Middle frontal gyrus (tissue), 1 donor: ENCODE measurements around the gene RSPH3.

Experiments
- DNase-seq: peaks from one replicate; pipeline ENCODE4 v3.0.0-alpha.2; 2015; ENCODE audit warnings: low spot score; ENCODE audit errors: extremely low spot score

The RSPH3 gene

GRCh38 chr6:158934157-158934556 lies 65.8 kb downstream of the RSPH3 start:
- DNase-seq: no peak

DNA sequence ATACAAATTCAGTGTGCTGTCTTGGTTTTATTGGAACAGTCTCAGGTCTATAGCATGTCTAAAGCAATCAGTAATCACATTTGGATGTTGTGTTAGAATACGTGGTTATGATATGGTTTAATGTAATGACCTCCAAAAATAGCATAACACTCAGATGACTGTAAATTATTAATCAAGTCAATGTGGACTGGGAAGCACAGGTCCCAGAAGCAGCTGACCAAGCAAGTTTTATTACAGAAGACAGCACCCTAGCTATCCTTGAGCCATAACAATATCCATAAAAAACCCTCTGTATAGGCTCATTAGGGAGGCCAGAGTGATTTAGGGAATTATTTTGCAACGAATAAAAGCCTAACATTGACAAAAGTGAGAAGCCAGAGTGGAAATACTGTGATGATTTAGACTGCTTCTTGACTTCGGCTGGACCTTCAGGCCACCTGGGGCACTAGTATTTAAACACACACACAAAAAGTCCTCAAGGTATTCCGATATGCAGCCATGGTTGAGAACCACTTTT lies 66.9 kb downstream of the RSPH3 start:
- DNase-seq: no peak

- no peak for DNase-seq
These were observed 71.9 kb downstream of the RSPH3 start for GRCh38 chr6:158928068-158928467.

DNA sequence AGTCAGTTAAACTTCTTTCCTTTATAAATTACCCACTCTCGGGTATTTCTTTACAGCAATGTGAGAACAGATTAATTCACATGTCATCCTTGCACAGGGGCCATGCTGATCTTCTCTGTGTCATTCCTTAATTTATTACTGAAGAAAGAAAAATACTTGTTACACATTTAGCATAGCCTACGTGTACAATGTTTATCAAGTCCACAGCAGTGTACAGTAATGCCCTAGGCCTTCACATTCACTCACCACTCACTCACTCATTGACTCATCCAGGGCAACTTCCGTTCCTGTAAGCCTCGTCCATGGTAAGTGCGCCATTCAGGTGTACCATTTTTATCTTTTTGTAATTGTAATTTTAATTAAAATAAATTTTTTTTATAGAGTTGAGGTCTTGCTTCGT lies 73.6 kb downstream of the RSPH3 start:
- DNase-seq: no peak

GRCh38 chr6:158924499-158925455 lies 75.2 kb downstream of the RSPH3 start:
- DNase-seq: no peak

- DNase-seq: peak; percentile 28
These were observed 76.0 kb downstream of the RSPH3 start for GRCh38 chr6:158923805-158924498.
